K562 (cell line): Measurements from ENCODE around the gene DACT3. TPM values are rescaled to one million over a fixed set of nuclear protein-coding genes. Genes with fewer than 3 reads are reported as not detected.
A peak's percentile ranks its signal among the peaks of the same experiment; 100 is the strongest.

Experiments used
- ARHGAP35 ChIP-seq: fragments of 450-650 bp; IDR thresholded peaks from 2 replicates; pipeline ENCODE4 v1.6.1; 2018; ENCODE audit not compliant: partially characterized antibody
- CHD2 ChIP-seq: IDR thresholded peaks from 2 replicates; pipeline ENCODE4 v1.6.1; 2011; ENCODE audit warnings: low read depth, low read length
- CREM ChIP-seq: IDR thresholded peaks from 2 replicates; pipeline ENCODE4 v1.6.1; 2014; ENCODE audit warnings: antibody characterized with exemption, low read depth
- EP400 ChIP-seq: fragments of 450-650 bp; IDR thresholded peaks from 2 replicates; pipeline ENCODE4 v1.6.1; 2017; ENCODE audit warnings: antibody characterized with exemption, mild to moderate bottlenecking, moderate library complexity
- HDAC8 ChIP-seq: fragments of 450-650 bp; IDR thresholded peaks from 2 replicates; pipeline ENCODE4 v1.6.1; 2016; ENCODE audit warnings: mild to moderate bottlenecking, missing genetic modification characterization, moderate library complexity, missing compliant biosample characterization
- JUND ChIP-seq, 2 experiments: IDR thresholded peaks; 2 replicates in 1 of 2; 3 replicates in 1 of 2; pipeline ENCODE4 v1.6.1; 2011; ENCODE audit warnings: borderline replicate concordance in 2 of 2, low read depth in 2 of 2, low read length in 2 of 2, improper control_type of control experiment in 1 of 2, missing biosample characterization in 1 of 2, missing genetic modification characterization in 1 of 2, missing genetic modification reagents in 1 of 2
- NBN ChIP-seq: fragments of 450-650 bp; IDR thresholded peaks from 2 replicates; pipeline ENCODE4 v1.6.1; 2016; ENCODE audit warnings: low read depth, mild to moderate bottlenecking
- NCOA1 ChIP-seq: fragments of 450-650 bp; IDR thresholded peaks from 2 replicates; pipeline ENCODE4 v1.6.1; 2016; ENCODE audit warnings: low read depth
- NRF1 ChIP-seq, 2 experiments: fragments of 450-650 bp; IDR thresholded peaks in 1 of 2; conservative IDR thresholded peaks in 1 of 2; 2 replicates each; pipeline ENCODE4 v1.6.1; 2014; ENCODE audit warnings: mild to moderate bottlenecking in 2 of 2
- POLR2AphosphoS2 ChIP-seq: IDR thresholded peaks from 2 replicates; pipeline ENCODE4 v1.6.1; 2012; ENCODE audit warnings: low read length, improper control_type of control experiment
- PTRF ChIP-seq: fragments of 450-650 bp; IDR thresholded peaks from 2 replicates; pipeline ENCODE4 v1.6.1; 2016; ENCODE audit warnings: mild to moderate bottlenecking, missing genetic modification characterization, missing compliant biosample characterization
- RHOXF2B ChIP-seq: fragments of 250-450 bp; sonication (Bioruptor Pico); conservative IDR thresholded peaks from 2 replicates; pipeline ENCODE4 v1.5.1; 2021
- SNRNP70 ChIP-seq: fragments of 200-400 bp; formaldehyde crosslinking; optimal IDR thresholded peaks from 2 replicates; pipeline ENCODE3; 2017; ENCODE audit warnings: low read depth, low read length
- ZBTB34 ChIP-seq: fragments of 250-450 bp; sonication (Bioruptor Pico); IDR thresholded peaks from 2 replicates; pipeline ENCODE4 v1.8.0; 2021; ENCODE audit warnings: mild to moderate bottlenecking, moderate library complexity
- ZBTB40 ChIP-seq, 2 experiments: fragments of 450-650 bp in 1 of 2; sonication (generic) in 1 of 2; formaldehyde crosslinking in 1 of 2; IDR thresholded peaks; 2 replicates each; pipeline versions ENCODE4 v1.7.1 to v1.9.0; 2016 to 2022; ENCODE audit warnings: inconsistent platforms in 1 of 2, mild to moderate bottlenecking in 1 of 2, missing genetic modification reagents in 1 of 2
- polyA plus RNA-seq, 8 experiments: library from polyadenylated mRNA; depleted of rRNA in 4 of 8; stranded (reverse) in 5 of 8; unstranded in 3 of 8; fragments of >200 nt; fragmentation: Nextera tagmentation in 2 of 8; fragmentation: Illumina TruSeq in 1 of 8; extraction: Ambion mirVana in 2 of 8; extraction: Trizol in 1 of 8; gene quantifications; 2 replicates each; pipeline versions ENCODE4 v1.2.1 to v1.2.3, GENCODE V29; 2011 to 2014; ENCODE audit warnings: inconsistent platforms in 1 of 8, missing spikeins in 1 of 8
- total RNA-seq, 7 experiments: library from RNA; depleted of rRNA in 6 of 7; stranded (reverse); fragments of >200 nt in 6 of 7; fragmentation: Illumina TruSeq in 2 of 7; extraction: Trizol in 2 of 7; gene quantifications; 2 replicates each; pipeline versions ENCODE4 v1.2.1 to v1.2.3, GENCODE V29; 2011 to 2021; ENCODE audit warnings: low replicate concordance in 1 of 7

DACT3 gene
- total and polyA plus RNA-seq, 9 of the 15 experiments (the other 6 are each of a cell fraction or from before 2014, with no cell fraction given), result 0.67 to 6.5 (median 3.5) TPM

- TF ChIP-seq JUND (IDR thresholded peaks at IDR 0.05; ENCODE audit: borderline replicate concordance, low read depth, low read length), result peak; percentile 1; the same call in 1 of the 2 replicates
- no peak for TF ChIP-seq JUND (tag; IDR thresholded peaks at IDR 0.05; ENCODE audit: borderline replicate concordance, low read depth, low read length)
- no peak for TF ChIP-seq NCOA1
- no peak for TF ChIP-seq CHD2
- peak; percentile 85; the same call in 1 of the 2 replicates for TF ChIP-seq POLR2AphosphoS2
- TF ChIP-seq ARHGAP35, result no peak
- no peak for TF ChIP-seq ZBTB34 (CRISPR knock-in tag)
- no peak for TF ChIP-seq RHOXF2B
- peak; percentile 27; the same call in 1 of the 2 replicates for TF ChIP-seq NBN
- no peak for TF ChIP-seq PTRF (tag)
- TF ChIP-seq EP400, result peak; percentile 80
- peak; percentile 49; the same call in 1 of the 2 replicates for TF ChIP-seq ZBTB40 (IDR thresholded peaks at IDR 0.05)
- TF ChIP-seq ZBTB40 (CRISPR knock-in tag; IDR thresholded peaks at IDR 0.05), result no peak
- no peak for TF ChIP-seq HDAC8 (tag)
- peak; percentile 69 to 72 for TF ChIP-seq NRF1 (conservative IDR thresholded peaks at IDR 0.05 in 1 of 2, IDR thresholded peaks at IDR 0.05 in 1 of 2)
- TF ChIP-seq SNRNP70, result no peak
- peak; percentile 67; the same call in 1 of the 2 replicates for TF ChIP-seq CREM
Observed at GRCh38 chr19:46697204-46697960, 36.4 kb upstream of the DACT3 start (continued).
